Caco-2 (cell line): ENCODE data around the gene GSTM5. TPM values are rescaled to one million over a fixed set of nuclear protein-coding genes. Genes with fewer than 3 reads are reported as not detected.
"Not testable (repeated sequence)": the region's sequence is repeated elsewhere in the genome, so short reads cannot be mapped to it uniquely, and the experiment has no call there.

Source experiments
- BruUV-seq: library from RNA; stranded (reverse); fragments of 400-500 nt; replicated peaks from 2 replicates; lab custom pipeline; 2021; lab: Mats Ljungman, UMichigan
- CTCF ChIA-PET: fragments of 300-600 bp; sonication (Branson Sonifier 250); formaldehyde crosslinking; loops from one replicate; lab custom pipeline; 2022; ENCODE audit warnings: antibody characterized with exemption; lab: Charles Lee
- POLR2A ChIA-PET: fragments of 300-600 bp; sonication (Branson Sonifier 250); formaldehyde crosslinking; loops from one replicate; lab custom pipeline; 2022; ENCODE audit warnings: antibody characterized with exemption; lab: Charles Lee
- DNase-seq, 2 experiments: peaks; one replicate each; pipeline versions ENCODE4 v3.0.0 to v3.0.0-alpha.2; 2020 to 2022
- H3K27me3 ChIP-seq: replicated peaks from 2 replicates; pipeline ENCODE4 v1.6.0; 2011; ENCODE audit warnings: low read length; ENCODE audit not compliant: control insufficient read depth, insufficient read depth
- H3K36me3 ChIP-seq: 2 replicates; pipeline ENCODE4 v1.5.1; 2011; ENCODE audit warnings: low read length; ENCODE audit not compliant: control insufficient read depth, insufficient read depth
- H3K4me1 ChIP-seq: fragments of 250-450 bp; sonication (Bioruptor Pico); 2 replicates; pipeline ENCODE4 v1.5.1; 2020; ENCODE audit warnings: mild to moderate bottlenecking
- H3K4me3 ChIP-seq: 2 replicates; pipeline ENCODE4 v1.5.1; 2011; ENCODE audit warnings: low read depth, mild to moderate bottlenecking, control low read depth, low read length
- H3K9me3 ChIP-seq: fragments of 250-450 bp; sonication (Bioruptor Pico); 2 replicates; pipeline ENCODE4 v1.5.1; 2020; ENCODE audit warnings: mild to moderate bottlenecking, moderate library complexity
- H3K27ac Mint-ChIP-seq: one replicate; pipeline ENCODE4 v1.8.0; 2022; ENCODE audit warnings: mixed read lengths; ENCODE audit not compliant: unreplicated experiment
- H3K27me3 Mint-ChIP-seq: one replicate; pipeline ENCODE4 v1.8.0; 2022; ENCODE audit warnings: mixed read lengths; ENCODE audit not compliant: insufficient read depth, unreplicated experiment
- H3K36me3 Mint-ChIP-seq: one replicate; pipeline ENCODE4 v1.8.0; 2022; ENCODE audit warnings: mild to moderate bottlenecking, mixed read lengths; ENCODE audit not compliant: insufficient read depth, unreplicated experiment
- H3K4me1 Mint-ChIP-seq: one replicate; pipeline ENCODE4 v1.8.0; 2022; ENCODE audit warnings: low read depth, mixed read lengths; ENCODE audit not compliant: unreplicated experiment
- H3K4me3 Mint-ChIP-seq: one replicate; pipeline ENCODE4 v1.8.0; 2022; ENCODE audit warnings: mild to moderate bottlenecking, moderate library complexity, mixed read lengths; ENCODE audit not compliant: unreplicated experiment
- H3K9me3 Mint-ChIP-seq: one replicate; pipeline ENCODE4 v1.8.0; 2022; ENCODE audit warnings: mixed read lengths; ENCODE audit not compliant: unreplicated experiment
- CTCF ChIP-seq, 2 experiments: fragments of 200-600 bp in 1 of 2; IDR thresholded peaks; 1 replicate in 1 of 2; 2 replicates in 1 of 2; pipeline versions ENCODE4 v1.5.1 to v1.8.0; 2011 to 2022; ENCODE audit warnings: antibody characterized with exemption in 1 of 2, control low read depth in 1 of 2, inconsistent platforms in 1 of 2, low read depth in 1 of 2, low read length in 1 of 2, mild to moderate bottlenecking in 1 of 2, moderate library complexity in 1 of 2; ENCODE audit not compliant: insufficient read depth in 1 of 2, severe bottlenecking in 1 of 2, unreplicated experiment in 1 of 2
- intact Hi-C: fragments of 100-400 bp; cut with micrococcal nuclease; formaldehyde crosslinking; loops from one replicate; pipeline ENCODE4 v1.10.0; 2022; ENCODE audit not compliant: unreplicated experiment
- total RNA-seq: library from RNA; stranded (reverse); gene quantifications from 2 replicates; pipeline ENCODE4 v1.2.3, GENCODE V29; 2022

Gene GSTM5
- total RNA-seq, 1 experiment from 2014 or later = 6.0 TPM

DNA sequence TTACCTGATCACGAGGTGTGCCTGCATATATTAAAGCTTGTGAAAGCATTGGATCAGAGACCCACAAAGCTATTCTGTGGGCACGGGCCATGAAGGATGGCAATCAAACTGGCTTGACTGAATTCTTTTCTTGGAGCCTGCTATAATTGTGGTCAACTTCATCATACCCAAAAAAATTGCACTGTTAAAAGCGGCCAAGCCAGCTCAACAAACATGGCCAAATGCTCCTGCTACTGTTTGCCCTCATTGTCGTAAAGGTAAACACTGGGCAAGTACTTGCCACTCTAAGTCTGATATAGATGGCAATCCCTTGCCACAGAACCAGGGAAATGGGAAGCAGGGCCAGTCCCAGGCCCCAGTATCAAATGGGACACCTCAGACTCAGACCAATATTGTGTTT is 6.6 kb upstream of the GSTM5 start:
- no peaks in the 10 kb centered on the region for H3K36me3 Mint-ChIP-seq
- DNase-seq = no peak

GRCh38 chr1:109708949-109709348 is 3.1 kb upstream of the GSTM5 start:
- BruUV-seq, H3K36me3 Mint-ChIP-seq, H3K4me1 Mint-ChIP-seq, intact Hi-C loops, H3K27me3 Mint-ChIP-seq, H3K36me3 ChIP-seq, H3K9me3 ChIP-seq, POLR2A ChIA-PET, H3K27ac Mint-ChIP-seq, H3K4me3 ChIP-seq, H3K4me3 Mint-ChIP-seq, DNase-seq, H3K4me1 ChIP-seq, H3K27me3 ChIP-seq: not testable (repeated sequence)
- CTCF ChIA-PET = interaction anchor here (0.6 kb wide), 1 partner anchor 432 kb away, joined by 4 read pairs; no protein-coding TSS in a partner anchor
- H3K9me3 Mint-ChIP-seq = peaks cover 34% of the 10 kb centered on the region

More for the DNA sequence above, 6.6 kb upstream of the GSTM5 start:
- ChIA-PET POLR2A (no interaction called here), CTCF (interaction anchor here (0.9 kb wide), 1 partner anchor 65 kb away, joined by 4 read pairs; no protein-coding TSS in a partner anchor)
- BruUV-seq = no TSS peak
- Histone ChIP-seq H3K27me3 (no peaks in the 10 kb centered on the region), H3K4me3 (no peak overlapping the region), H3K9me3 (no peaks in the 10 kb centered on the region; the same call in 1 of the 2 replicates), H3K4me1 (no peaks in the 10 kb centered on the region), H3K36me3 (no peaks in the 10 kb centered on the region)
- Mint-ChIP-seq H3K27ac (no peak overlapping the region), H3K27me3 (no peaks in the 10 kb centered on the region), H3K4me1 (no peaks in the 10 kb centered on the region), H3K9me3 (peaks cover 38% of the 10 kb centered on the region), H3K4me3 (no peak overlapping the region)
- intact Hi-C loops = no loop called here
- TF ChIP-seq CTCF (IDR thresholded peaks at IDR 0.05; ENCODE audit: insufficient read depth in 1 of 2, low read depth in 1 of 2, low read length in 1 of 2, severe bottlenecking in 1 of 2, unreplicated experiment in 1 of 2) = no peak

GRCh38 chr1:109709822-109710221 is 2.2 kb upstream of the GSTM5 start:
- H3K27me3 Mint-ChIP-seq, H3K4me1 Mint-ChIP-seq, BruUV-seq, POLR2A ChIA-PET, H3K4me3 Mint-ChIP-seq, H3K36me3 ChIP-seq, H3K4me1 ChIP-seq, intact Hi-C loops, H3K36me3 Mint-ChIP-seq, H3K27me3 ChIP-seq, H3K4me3 ChIP-seq, DNase-seq, H3K27ac Mint-ChIP-seq, H3K9me3 ChIP-seq: not testable (repeated sequence)
- peaks cover 26% of the 10 kb centered on the region for H3K9me3 Mint-ChIP-seq
- CTCF ChIA-PET = interaction anchor here (0.6 kb wide), 1 partner anchor 433 kb away, joined by 4 read pairs; no protein-coding TSS in a partner anchor

DNA sequence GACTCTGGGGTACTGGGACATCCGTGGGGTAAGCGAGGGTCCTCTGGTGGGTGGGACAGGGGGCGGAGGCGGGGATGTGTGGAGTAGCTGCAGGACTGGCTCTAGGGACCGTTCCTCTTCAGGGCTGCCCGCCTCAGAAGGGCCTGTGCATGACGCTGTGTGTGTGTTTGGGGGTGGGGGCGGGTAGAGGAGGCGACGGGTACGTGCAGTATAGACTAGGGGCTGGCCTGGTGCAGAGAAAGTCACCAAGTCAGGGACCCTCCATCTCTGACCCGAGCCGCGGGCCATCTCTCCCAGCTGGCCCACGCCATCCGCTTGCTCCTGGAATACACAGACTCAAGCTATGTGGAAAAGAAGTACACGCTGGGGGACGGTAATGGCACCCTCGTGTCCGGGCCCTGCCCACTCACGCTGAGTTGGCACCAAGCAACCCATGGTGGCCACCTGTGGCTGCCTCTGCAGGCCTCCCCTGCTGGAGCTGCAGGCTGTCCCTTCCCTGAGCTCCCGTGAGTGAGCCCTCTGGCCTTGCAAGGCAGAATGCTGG is 342 bp downstream of the GSTM5 start:
- H3K9me3 ChIP-seq = no peaks in the 10 kb centered on the region; the same call in 1 of the 2 replicates
- Mint-ChIP-seq H3K27me3 (no peaks in the 10 kb centered on the region), H3K9me3 (peaks cover 15% of the 10 kb centered on the region), H3K27ac (no peak overlapping the region), H3K36me3 (no peaks in the 10 kb centered on the region), H3K4me3 (no peak overlapping the region), H3K4me1 (no peaks in the 10 kb centered on the region)
- CTCF ChIA-PET = no interaction called here
- POLR2A ChIA-PET = no interaction called here
- no peak for DNase-seq
- no peak overlapping the region for H3K4me3 ChIP-seq
- H3K27me3 ChIP-seq = no peaks in the 10 kb centered on the region
- no peaks in the 10 kb centered on the region for H3K36me3 ChIP-seq
- intact Hi-C loops = no loop called here
- no peak for TF ChIP-seq CTCF (IDR thresholded peaks at IDR 0.05; ENCODE audit: insufficient read depth in 1 of 2, low read depth in 1 of 2, low read length in 1 of 2, severe bottlenecking in 1 of 2, unreplicated experiment in 1 of 2)
- no TSS peak for BruUV-seq
- no peaks in the 10 kb centered on the region for H3K4me1 ChIP-seq
